ENCODE measurements around the gene DPP7.

DPP7 gene

GRCh38 chr9:137099231-137099630 lies 15.3 kb downstream of the DPP7 start:
- no peak for DNase-seq (ENCODE audit: low read depth)
- no peak for TF ChIP-seq CTCF (IDR thresholded peaks at IDR 0.05; ENCODE audit: insufficient read depth, low read depth, low read length, missing control alignments)
- no peak overlapping the region for H3K4me3 ChIP-seq (ENCODE audit: low read depth, low read length)

GRCh38 chr9:137097761-137098462 lies 16.6 kb downstream of the DPP7 start:
- no peak for DNase-seq (ENCODE audit: low read depth)
- no peak overlapping the region for H3K4me3 ChIP-seq (ENCODE audit: low read depth, low read length)
- no peak for TF ChIP-seq CTCF (IDR thresholded peaks at IDR 0.05; ENCODE audit: insufficient read depth, low read depth, low read length, missing control alignments)

GRCh38 chr9:137096785-137097546 lies 17.6 kb downstream of the DPP7 start:
- DNase-seq (ENCODE audit: low read depth) = no peak
- TF ChIP-seq CTCF (IDR thresholded peaks at IDR 0.05; ENCODE audit: insufficient read depth, low read depth, low read length, missing control alignments) = no peak
- H3K4me3 ChIP-seq (ENCODE audit: low read depth, low read length) = no peak overlapping the region

GRCh38 chr9:137095664-137096517 lies 18.6 kb downstream of the DPP7 start:
- H3K4me3 ChIP-seq (ENCODE audit: low read depth, low read length) = peak overlapping the region; percentile 57
- peak; percentile 86 for DNase-seq (ENCODE audit: low read depth)
- peak; percentile 81 for TF ChIP-seq CTCF (IDR thresholded peaks at IDR 0.05; ENCODE audit: insufficient read depth, low read depth, low read length, missing control alignments)

GRCh38 chr9:137089232-137089947 lies 25.1 kb downstream of the DPP7 start:
- TF ChIP-seq CTCF (IDR thresholded peaks at IDR 0.05; ENCODE audit: insufficient read depth, low read depth, low read length, missing control alignments) = no peak
- no peak overlapping the region for H3K4me3 ChIP-seq (ENCODE audit: low read depth, low read length)
- DNase-seq (ENCODE audit: low read depth) = no peak

GRCh38 chr9:137088121-137088520 lies 26.4 kb downstream of the DPP7 start:
- H3K4me3 ChIP-seq (ENCODE audit: low read depth, low read length) = no peak overlapping the region
- no peak for TF ChIP-seq CTCF (IDR thresholded peaks at IDR 0.05; ENCODE audit: insufficient read depth, low read depth, low read length, missing control alignments)
- no peak for DNase-seq (ENCODE audit: low read depth)

All from GM12865 (cell line).